A549 treated with ZK216348 at 1 μM for 4 hours (cell line): ENCODE data around the gene ACOT6. TPM values are rescaled to one million over a fixed set of nuclear protein-coding genes. Genes with fewer than 3 reads are reported as not detected.

ENCODE experiments used
- total RNA-seq: library from RNA; stranded (reverse); fragments of 200-300 nt; extraction: Qiagen RNA extraction; gene quantifications from 5 replicates; pipeline ENCODE4 v1.2.3, GENCODE V29; 2022; ENCODE audit warnings: low read depth

The ACOT6 gene
- not detected in 5 replicates for total RNA-seq

GRCh38 chr14:73612339-73613045 lies at the start of gene ACOT6:
ACOT6 (plus strand) TSS chr14:73612517; CDS start chr14:73612572, 55 bp downstream.

GRCh38 chr14:73569185-73569958 lies 42.9 kb upstream of the ACOT6 start, which contains the start of gene ACOT2:
ACOT2 (plus strand) TSS chr14:73569213; CDS start chr14:73569241, 28 bp downstream.

DNA sequence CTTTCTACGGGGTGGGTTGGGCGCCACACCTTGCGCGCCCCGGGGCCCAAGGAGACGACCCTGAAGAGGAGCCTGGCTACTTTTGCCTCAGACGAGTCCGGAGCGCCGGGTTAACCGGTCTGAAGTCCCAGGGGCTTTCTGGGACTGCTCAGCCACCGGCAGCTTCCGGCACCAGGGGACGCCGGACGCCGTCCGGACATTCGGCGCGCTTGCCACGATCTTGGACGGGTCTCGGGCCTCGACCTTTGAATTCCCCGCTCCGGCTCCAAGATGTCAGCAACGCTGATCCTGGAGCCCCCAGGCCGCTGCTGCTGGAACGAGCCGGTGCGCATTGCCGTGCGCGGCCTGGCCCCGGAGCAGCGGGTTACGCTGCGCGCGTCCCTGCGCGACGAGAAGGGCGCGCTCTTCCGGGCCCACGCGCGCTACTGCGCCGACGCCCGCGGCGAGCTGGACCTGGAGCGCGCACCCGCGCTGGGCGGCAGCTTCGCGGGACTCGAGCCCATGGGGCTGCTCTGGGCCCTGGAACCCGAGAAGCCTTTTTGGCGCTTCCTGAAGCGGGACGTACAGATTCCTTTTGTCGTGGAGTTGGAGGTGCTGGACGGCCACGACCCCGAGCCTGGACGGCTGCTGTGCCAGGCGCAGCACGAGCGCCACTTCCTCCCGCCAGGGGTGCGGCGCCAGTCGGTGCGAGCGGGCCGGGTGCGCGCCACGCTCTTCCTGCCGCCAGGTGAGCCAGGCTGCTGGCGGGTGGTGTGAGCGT lies 20.4 kb upstream of the ACOT6 start, which contains the start of gene ACOT4:
TSS of gene ACOT4 (plus strand) at position 184 of the 760 bp plus-strand sequence. CDS start at position 271, 87 bp downstream.

GRCh38 chr14:73644531-73645247 lies 32.4 kb downstream of the ACOT6 start, which contains the start of gene DNAL1:
DNAL1 (plus strand) TSS chr14:73644986; CDS start chr14:73645040, 54 bp downstream.

Other genes starting within 250 kb of the ACOT6 start
- gene NUMB, start 154.0 kb upstream of the ACOT6 start, total RNA-seq, result 33.4 to 41.5 TPM (median 38.9 TPM) in 5 replicates
- gene RIOX1, start 121.6 kb upstream of the ACOT6 start, total RNA-seq, result 16.8 to 27.5 TPM (median 26.7 TPM) in 5 replicates
- 5.7 to 7.8 TPM (median 6.7 TPM) in 5 replicates for gene ACOT1, start 75.4 kb upstream of the ACOT6 start, total RNA-seq
- gene HEATR4, start 53.6 kb upstream of the ACOT6 start, total RNA-seq, result not detected in 5 replicates
- gene ACOT2, start 43.3 kb upstream of the ACOT6 start, total RNA-seq, result 38.7 to 54.0 TPM (median 52.6 TPM) in 5 replicates
- gene ACOT4, start 20.6 kb upstream of the ACOT6 start, total RNA-seq, result 1.9 to 2.4 TPM (median 2.0 TPM) in 5 replicates
- gene DNAL1, start 32.5 kb downstream of the ACOT6 start, total RNA-seq, result 7.9 to 19.8 TPM (median 9.7 TPM) in 5 replicates
- gene PNMA1, start 101.9 kb downstream of the ACOT6 start, total RNA-seq, result 52.5 to 66.9 TPM (median 60.7 TPM) in 5 replicates
- 8.0 to 12.6 TPM (median 8.7 TPM) in 5 replicates for gene PTGR2, start 239.3 kb downstream of the ACOT6 start, total RNA-seq